GM12875 (cell line): ENCODE measurements around the gene TUBD1.
A peak's percentile ranks its signal among the peaks of the same experiment; 100 is the strongest.
"Not testable (repeated sequence)": the region's sequence is repeated elsewhere in the genome, so short reads cannot be mapped to it uniquely, and the experiment has no call there.

Experiments used
- H3K4me3 ChIP-seq: one replicate; pipeline ENCODE4 v1.5.1; 2011; ENCODE audit warnings: low read depth, low read length, control low read depth
- CTCF ChIP-seq: IDR thresholded peaks from 2 replicates; pipeline ENCODE4 v1.5.1; 2011; ENCODE audit warnings: low read depth, mild to moderate bottlenecking, control low read depth, inconsistent platforms, low read length, moderate library complexity, borderline replicate concordance; ENCODE audit not compliant: insufficient read depth

Gene TUBD1

GRCh38 chr17:59846394-59847165 is 46.2 kb downstream of the TUBD1 start:
- no peak for TF ChIP-seq CTCF
- H3K4me3 ChIP-seq: no peak overlapping the region

- TF ChIP-seq CTCF: no peak
- H3K4me3 ChIP-seq: no peak overlapping the region
Measured at GRCh38 chr17:59845595-59846393, 46.9 kb downstream of the TUBD1 start.

GRCh38 chr17:59844884-59845594 is 47.7 kb downstream of the TUBD1 start:
- no peak for TF ChIP-seq CTCF
- H3K4me3 ChIP-seq: no peak overlapping the region

- no peak for TF ChIP-seq CTCF
- H3K4me3 ChIP-seq: no peak overlapping the region
Measured at GRCh38 chr17:59842901-59843652, 49.7 kb downstream of the TUBD1 start.

GRCh38 chr17:59841882-59842263 is 50.9 kb downstream of the TUBD1 start:
- not testable (repeated sequence) for H3K4me3 ChIP-seq

GRCh38 chr17:59841091-59841881 is 51.5 kb downstream of the TUBD1 start:
- peak overlapping the region; percentile 61 for H3K4me3 ChIP-seq

GRCh38 chr17:59840329-59841090 is 52.2 kb downstream of the TUBD1 start:
- no peak for TF ChIP-seq CTCF
- H3K4me3 ChIP-seq: peak overlapping the region; percentile 61
